Left ventricle myocardium inferior (tissue), 1 donor: ENCODE data around the gene PRELID2. TPM values are rescaled to one million over a fixed set of nuclear protein-coding genes. Genes with fewer than 3 reads are reported as not detected.

Source experiments
- DNase-seq: peaks from one replicate; pipeline ENCODE4 v3.0.0-alpha.2; 2020
- H3K27ac ChIP-seq: fragments of 200-600 bp; replicated peaks from 2 replicates; pipeline ENCODE4 v1.8.0; 2021
- H3K27me3 ChIP-seq: fragments of 200-600 bp; 2 replicates; pipeline ENCODE4 v1.8.0; 2021; ENCODE audit warnings: low read depth
- H3K36me3 ChIP-seq: fragments of 200-600 bp; 2 replicates; pipeline ENCODE4 v1.8.0; 2021
- H3K4me1 ChIP-seq: fragments of 200-600 bp; 2 replicates; pipeline ENCODE4 v1.8.0; 2021
- H3K4me3 ChIP-seq: fragments of 200-600 bp; 2 replicates; pipeline ENCODE4 v1.8.0; 2021; ENCODE audit warnings: mild to moderate bottlenecking, moderate library complexity
- H3K9me3 ChIP-seq: fragments of 200-600 bp; replicated peaks from 2 replicates; pipeline ENCODE4 v1.8.0; 2021
- CTCF ChIP-seq: fragments of 200-600 bp; IDR thresholded peaks from 2 replicates; pipeline ENCODE4 v1.8.0; 2021; ENCODE audit warnings: antibody characterized with exemption, mild to moderate bottlenecking, borderline replicate concordance
- intact Hi-C: fragments of 100-400 bp; cut with micrococcal nuclease; formaldehyde crosslinking; loops from one replicate; pipeline ENCODE4 v1.11.0; 2022
- total RNA-seq: library from RNA; stranded (reverse); fragmentation: NEBNext Ultra II Directional; extraction: Animal tissue kit (Norgen Biotek cat#: 25700); gene quantifications from one replicate; pipeline ENCODE4 v1.2.1, GENCODE V29; 2021
- donor health status: DM: no; HTN: yes; CAD: no; lungs with severe emphysema.

The PRELID2 gene
- total RNA-seq, 1 donor from 2014 or later, result 12.2 TPM

GRCh38 chr5:145775411-145775810 lies 59.7 kb downstream of the PRELID2 start:
- peaks cover 12% of the 10 kb centered on the region for H3K4me1 ChIP-seq
- H3K9me3 ChIP-seq, result no peaks in the 10 kb centered on the region
- no peaks in the 10 kb centered on the region for H3K27me3 ChIP-seq
- H3K4me3 ChIP-seq, result no peak overlapping the region
- DNase-seq, result no peak
- intact Hi-C loops, result no loop called here
- H3K27ac ChIP-seq, result peak overlapping the region; percentile 59
- H3K36me3 ChIP-seq, result no peaks in the 10 kb centered on the region
- TF ChIP-seq CTCF, result no peak

- Histone ChIP-seq H3K4me1 (peaks cover 12% of the 10 kb centered on the region), H3K36me3 (no peaks in the 10 kb centered on the region), H3K9me3 (no peaks in the 10 kb centered on the region), H3K27ac (no peak overlapping the region), H3K4me3 (no peak overlapping the region), H3K27me3 (no peaks in the 10 kb centered on the region)
- no peak for DNase-seq
- no peak for TF ChIP-seq CTCF
- intact Hi-C loops, result no loop called here
Measured at GRCh38 chr5:145774442-145774841, 60.7 kb downstream of the PRELID2 start.

GRCh38 chr5:145772466-145772865 lies 62.7 kb downstream of the PRELID2 start:
- H3K27me3 ChIP-seq, result no peaks in the 10 kb centered on the region
- no peak overlapping the region for H3K27ac ChIP-seq
- H3K36me3 ChIP-seq, result no peaks in the 10 kb centered on the region
- H3K4me1 ChIP-seq, result peaks cover 12% of the 10 kb centered on the region
- peaks cover under 1% of the 10 kb centered on the region for H3K9me3 ChIP-seq
- no peak overlapping the region for H3K4me3 ChIP-seq
- no peak for TF ChIP-seq CTCF
- no peak for DNase-seq
- intact Hi-C loops, result no loop called here

GRCh38 chr5:145768863-145769262 lies 66.3 kb downstream of the PRELID2 start:
- H3K36me3 ChIP-seq, result no peaks in the 10 kb centered on the region
- DNase-seq, result no peak
- TF ChIP-seq CTCF, result no peak
- intact Hi-C loops, result no loop called here
- H3K4me3 ChIP-seq, result no peak overlapping the region
- H3K27me3 ChIP-seq, result no peaks in the 10 kb centered on the region
- peaks cover 4% of the 10 kb centered on the region for H3K9me3 ChIP-seq
- no peaks in the 10 kb centered on the region for H3K4me1 ChIP-seq
- no peak overlapping the region for H3K27ac ChIP-seq

- TF ChIP-seq CTCF, result no peak
- Histone ChIP-seq H3K9me3 (peaks cover 4% of the 10 kb centered on the region), H3K36me3 (peaks cover 10% of the 10 kb centered on the region), H3K27ac (no peak overlapping the region), H3K4me1 (no peaks in the 10 kb centered on the region), H3K27me3 (no peaks in the 10 kb centered on the region), H3K4me3 (no peak overlapping the region)
- no peak for DNase-seq
- intact Hi-C loops, result no loop called here
Measured at GRCh38 chr5:145764325-145764724, 70.8 kb downstream of the PRELID2 start.

GRCh38 chr5:145762833-145763232 lies 72.3 kb downstream of the PRELID2 start:
- Histone ChIP-seq H3K9me3 (peaks cover 4% of the 10 kb centered on the region), H3K4me3 (no peak overlapping the region), H3K36me3 (peaks cover 10% of the 10 kb centered on the region), H3K27ac (no peak overlapping the region), H3K27me3 (no peaks in the 10 kb centered on the region), H3K4me1 (no peaks in the 10 kb centered on the region)
- DNase-seq, result no peak
- no peak for TF ChIP-seq CTCF
- intact Hi-C loops, result no loop called here
